K562 (cell line): ENCODE data around the gene AGPAT3. TPM values are rescaled to one million over a fixed set of nuclear protein-coding genes. Genes with fewer than 3 reads are reported as not detected.
A peak's percentile ranks its signal among the peaks of the same experiment; 100 is the strongest.

Source experiments
- ATAC-seq: fragments of 200-7000 bp; cut with Tn5 transposase; 3 replicates; pipeline ENCODE4 v1.9.1; 2020; ENCODE audit warnings: moderate library complexity
- BruUV-seq: library from RNA; stranded (reverse); fragments of 400-500 nt; replicated peaks from 2 replicates; lab custom pipeline; 2021; lab: Mats Ljungman, UMichigan
- CTCF ChIA-PET: fragments of 300-600 bp; formaldehyde crosslinking; extraction: SDS; loops from one replicate; lab custom pipeline; 2021; ENCODE audit warnings: low intra/inter-chr PET ratio; lab: Yijun Ruan, JAX
- POLR2A ChIA-PET: fragments of 300-600, 350-650 bp; sonication (Branson Sonifier 250); formaldehyde crosslinking; extraction: SDS; loops from one replicate; lab custom pipeline; 2021; ENCODE audit warnings: antibody characterized with exemption, inconsistent platforms; lab: Yijun Ruan, JAX
- DNase-seq, 4 experiments: peaks; one replicate each; pipeline versions ENCODE4 v3.0.0 to v3.0.0-alpha.2; 2011 to 2018; ENCODE audit warnings: low spot score in 3 of 4, mixed read lengths in 3 of 4; ENCODE audit errors: extremely low read depth in 1 of 4
- FAIRE-seq: peaks from 2 replicates; lab custom pipeline; 2011; peaks lifted over from hg19 to GRCh38; lab: Jason Lieb, UNC
- H2AFZ ChIP-seq: 2 replicates; pipeline ENCODE4 v1.6.0; 2011; ENCODE audit warnings: low read depth, low read length, control low read depth, inconsistent platforms
- H3K27ac ChIP-seq: fragments of 200-600 bp; 3 replicates; pipeline ENCODE4 v1.8.0; 2011; ENCODE audit warnings: low read depth, mild to moderate bottlenecking, control low read depth, inconsistent platforms, low read length, moderate library complexity, mixed read lengths; ENCODE audit errors: extremely low read depth
- H3K27me3 ChIP-seq, 2 experiments: fragments of 300-600 bp in 1 of 2; 2 replicates in 1 of 2; 3 replicates in 1 of 2; pipeline versions ENCODE4 v1.6.0 to v1.8.0; 2011; ENCODE audit warnings: inconsistent platforms in 2 of 2, low read length in 2 of 2, mild to moderate bottlenecking in 1 of 2, mixed read lengths in 1 of 2, moderate library complexity in 1 of 2; ENCODE audit not compliant: control insufficient read depth in 2 of 2, insufficient read depth in 2 of 2
- H3K36me3 ChIP-seq: fragments of 300-600 bp; 3 replicates; pipeline ENCODE4 v1.8.0; 2011; ENCODE audit warnings: mild to moderate bottlenecking, low read length, inconsistent platforms; ENCODE audit not compliant: control insufficient read depth, insufficient read depth
- H3K4me1 ChIP-seq, 2 experiments: fragments of 200-600 bp in 1 of 2; replicated peaks in 1 of 2; 2 replicates in 1 of 2; 3 replicates in 1 of 2; pipeline versions ENCODE4 v1.5.1 to v1.8.0; 2011; ENCODE audit warnings: inconsistent platforms in 2 of 2, low read length in 2 of 2, mild to moderate bottlenecking in 1 of 2, mixed read lengths in 1 of 2, moderate library complexity in 1 of 2; ENCODE audit not compliant: control insufficient read depth in 2 of 2, insufficient read depth in 2 of 2
- H3K4me2 ChIP-seq: 2 replicates; pipeline ENCODE4 v1.6.1; 2011; ENCODE audit warnings: low read length, control low read depth, inconsistent platforms, mixed read lengths; ENCODE audit not compliant: insufficient read depth
- H3K4me3 ChIP-seq: fragments of 200-600 bp; sonication (generic), shearing (Covaris generic); 2 replicates; pipeline ENCODE4 v1.5.1; 2016; ENCODE audit warnings: control low read depth, inconsistent platforms
- H3K79me2 ChIP-seq: fragments of 200-600 bp; 3 replicates; pipeline ENCODE4 v1.8.0; 2011; ENCODE audit warnings: low read length, inconsistent platforms; ENCODE audit not compliant: control insufficient read depth, insufficient read depth
- H3K9ac ChIP-seq, 2 experiments: 2 replicates each; pipeline versions ENCODE4 v1.6.0 to v1.6.1; 2011; ENCODE audit warnings: low read depth in 2 of 2, low read length in 2 of 2, control low read depth in 1 of 2, inconsistent platforms in 1 of 2, mild to moderate bottlenecking in 1 of 2, mixed read lengths in 1 of 2; ENCODE audit not compliant: insufficient read depth in 1 of 2
- H3K9me1 ChIP-seq: one replicate; pipeline ENCODE4 v1.6.0; 2011; ENCODE audit warnings: inconsistent platforms, mild to moderate bottlenecking, low read length, moderate library complexity; ENCODE audit not compliant: control insufficient read depth, insufficient read depth
- H3K9me3 ChIP-seq: replicated peaks from 2 replicates; pipeline ENCODE4 v1.5.1; 2011; ENCODE audit warnings: low read depth, low read length, inconsistent platforms; ENCODE audit not compliant: control insufficient read depth, insufficient read depth
- H4K20me1 ChIP-seq: replicated peaks from 2 replicates; pipeline ENCODE4 v1.6.1; 2011; ENCODE audit warnings: low read length, inconsistent platforms, mixed read lengths; ENCODE audit not compliant: control insufficient read depth, insufficient read depth
- CBX5 ChIP-seq: IDR thresholded peaks from 2 replicates; pipeline ENCODE4 v1.6.1; 2014; ENCODE audit warnings: low read depth, borderline replicate concordance
- CC2D1A ChIP-seq: fragments of 450-650 bp; IDR thresholded peaks from 2 replicates; pipeline ENCODE4 v1.6.1; 2017; ENCODE audit warnings: mild to moderate bottlenecking
- DMBX1 ChIP-seq: fragments of 250-450 bp; sonication (Bioruptor Pico); IDR thresholded peaks from 2 replicates; pipeline ENCODE4 v1.8.0; 2022; ENCODE audit warnings: inconsistent platforms, mild to moderate bottlenecking, moderate library complexity, borderline replicate concordance
- DNMT1 ChIP-seq: fragments of 450-650 bp; IDR thresholded peaks from 2 replicates; pipeline ENCODE4 v1.6.1; 2016; ENCODE audit warnings: antibody characterized with exemption, mild to moderate bottlenecking
- E2F3 ChIP-seq: fragments of 250-450 bp; sonication (Bioruptor Pico); IDR thresholded peaks from 2 replicates; pipeline ENCODE4 v1.4.0; 2020; ENCODE audit warnings: mild to moderate bottlenecking
- MYC ChIP-seq, 2 experiments: fragments of 250-450 bp in 1 of 2; sonication (Bioruptor Pico) in 1 of 2; IDR thresholded peaks; 2 replicates each; pipeline versions ENCODE4 v1.5.1 to v1.6.1; 2012 to 2021; ENCODE audit warnings: low read depth in 2 of 2, borderline replicate concordance in 1 of 2, improper control_type of control experiment in 1 of 2, low read length in 1 of 2, mild to moderate bottlenecking in 1 of 2, moderate library complexity in 1 of 2
- PTRF ChIP-seq: fragments of 450-650 bp; IDR thresholded peaks from 2 replicates; pipeline ENCODE4 v1.6.1; 2016; ENCODE audit warnings: mild to moderate bottlenecking, missing genetic modification characterization, missing compliant biosample characterization
- STAT5B ChIP-seq: fragments of 250-450 bp; sonication (Bioruptor Pico); IDR thresholded peaks from 2 replicates; pipeline ENCODE4 v1.8.0; 2021; ENCODE audit warnings: mild to moderate bottlenecking, inconsistent platforms
- TAF1 ChIP-seq: IDR thresholded peaks from 2 replicates; pipeline ENCODE4 v1.6.1; 2011; ENCODE audit warnings: mild to moderate bottlenecking, low read length, moderate library complexity; ENCODE audit not compliant: insufficient read depth, control insufficient read depth, severe bottlenecking; ENCODE audit errors: extremely low read depth
- TCF3 ChIP-seq: sonication (generic); formaldehyde crosslinking; IDR thresholded peaks from 2 replicates; pipeline ENCODE4 v1.4.0; 2020; ENCODE audit warnings: mild to moderate bottlenecking, missing genetic modification reagents
- TCF7L2 ChIP-seq: fragments of 150-350 bp; IDR thresholded peaks from 2 replicates; pipeline ENCODE4 v1.6.1; 2016; ENCODE audit warnings: low read depth, mild to moderate bottlenecking, low read length, moderate library complexity
- ZFP36 ChIP-seq: fragments of 150-350 bp; IDR thresholded peaks from 2 replicates; pipeline ENCODE4 v1.6.1; 2018; ENCODE audit warnings: low read length, low read depth; ENCODE audit not compliant: partially characterized antibody
- ZFPM2 ChIP-seq: fragments of 250-450 bp; sonication (Bioruptor Pico); IDR thresholded peaks from 2 replicates; pipeline ENCODE4 v1.5.1; 2022; ENCODE audit warnings: mild to moderate bottlenecking
- ZKSCAN3 ChIP-seq: fragments of 250-450 bp; sonication (Bioruptor Pico); IDR thresholded peaks from 2 replicates; pipeline ENCODE4 v1.4.0; 2020
- ZNF347 ChIP-seq: fragments of 450-650 bp; formaldehyde crosslinking; IDR thresholded peaks from 2 replicates; pipeline ENCODE4 v1.4.0; 2020; ENCODE audit warnings: low read depth, mild to moderate bottlenecking, moderate library complexity
- ZNF445 ChIP-seq: fragments of 250-450 bp; sonication (Bioruptor Pico); IDR thresholded peaks from 2 replicates; pipeline ENCODE4 v1.4.0; 2020; ENCODE audit warnings: low read depth, mild to moderate bottlenecking, moderate library complexity
- WGBS: fragments of 100-300 bp; shearing (Covaris generic); methylation state at CpG from one replicate; pipeline ENCODE4 v1.1.6; 2016; ENCODE audit warnings: low coverage, mixed read lengths; ENCODE audit not compliant: insufficient coverage; ENCODE audit errors: missing lambda C conversion rate; 5-methylcytosine and 5-hydroxymethylcytosine counted together
- in situ Hi-C: fragments of 300-500 bp; cut with MboI; formaldehyde crosslinking; loops from 4 replicates; pipeline ENCODE4 v1.15.0; 2018; ENCODE audit warnings: inconsistent platforms, mixed read lengths
- intact Hi-C: fragments of 100-400 bp; cut with micrococcal nuclease; formaldehyde crosslinking; loops from 2 replicates; pipeline ENCODE4 v1.14.2; 2022
- polyA plus RNA-seq, 8 experiments: library from polyadenylated mRNA; depleted of rRNA in 4 of 8; stranded (reverse) in 5 of 8; unstranded in 3 of 8; fragments of >200 nt; fragmentation: Nextera tagmentation in 2 of 8; fragmentation: Illumina TruSeq in 1 of 8; extraction: Ambion mirVana in 2 of 8; extraction: Trizol in 1 of 8; gene quantifications; 2 replicates each; pipeline versions ENCODE4 v1.2.1 to v1.2.3, GENCODE V29; 2011 to 2014; ENCODE audit warnings: inconsistent platforms in 1 of 8, missing spikeins in 1 of 8
- total RNA-seq, 7 experiments: library from RNA; depleted of rRNA in 6 of 7; stranded (reverse); fragments of >200 nt in 6 of 7; fragmentation: Illumina TruSeq in 2 of 7; extraction: Trizol in 2 of 7; gene quantifications; 2 replicates each; pipeline versions ENCODE4 v1.2.1 to v1.2.3, GENCODE V29; 2011 to 2021; ENCODE audit warnings: low replicate concordance in 1 of 7

Gene AGPAT3
- total and polyA plus RNA-seq, 9 of the 15 experiments (the other 6 are each of a cell fraction or from before 2014, with no cell fraction given), result 1.5 to 88.4 (median 35.7) TPM

DNA sequence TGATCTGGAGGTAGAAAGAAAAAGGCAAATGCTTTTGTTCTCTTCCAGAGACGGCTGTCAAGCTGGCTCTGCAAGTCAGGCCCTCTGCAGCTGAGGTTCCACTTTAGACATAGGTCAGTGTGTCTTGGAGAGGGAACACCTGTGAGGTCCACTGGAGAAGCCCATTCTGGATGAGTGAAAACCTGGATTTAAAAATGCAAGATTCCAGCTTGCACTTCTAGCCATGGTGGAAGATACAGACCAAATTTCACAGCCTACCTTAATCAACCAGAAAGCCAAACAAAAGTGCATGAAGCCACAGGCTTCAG lies 35.0 kb downstream of the AGPAT3 start:
- H3K4me2 ChIP-seq, result no peak overlapping the region
- H3K36me3 ChIP-seq, result peaks cover 40% of the 10 kb centered on the region; the same call in 2 of the 3 replicates
- FAIRE-seq (no peak), ATAC-seq (no peak), DNase-seq (peak in 1 of 4 experiments; percentile 6)
- H3K79me2 ChIP-seq, result peaks cover 78% of the 10 kb centered on the region
- no peaks in the 10 kb centered on the region for H3K9me3 ChIP-seq
- peaks cover 14 to 38% of the 10 kb centered on the region in 2 experiments; a peak in 4 of 5 replicates for H3K4me1 ChIP-seq
- CTCF ChIA-PET, result no interaction called here
- 92% methylated on average over 1 of the region's 1 CpG for WGBS
- POLR2A ChIA-PET, result interaction anchor here (0.5 to 0.8 kb wide), 3 partner anchors 20 to 107 kb away, joined by 3 to 5 read pairs (median 3); no protein-coding TSS in a partner anchor
- no peak for TF ChIP-seq E2F3 (CRISPR knock-in tag)
- TF ChIP-seq MYC (IDR thresholded peaks at IDR 0.05; ENCODE audit: low read depth, low read length), result no peak
- TF ChIP-seq MYC (CRISPR knock-in tag; IDR thresholded peaks at IDR 0.05; ENCODE audit: borderline replicate concordance, low read depth), result no peak
- TF ChIP-seq PTRF (tag), result no peak
- TF ChIP-seq CC2D1A, result no peak
- TF ChIP-seq ZKSCAN3, result no peak
- TF ChIP-seq STAT5B, result no peak
- no peak for TF ChIP-seq ZFP36
- no peak for TF ChIP-seq TAF1
- TF ChIP-seq ZFPM2 (CRISPR knock-in tag), result no peak
- TF ChIP-seq ZNF445 (CRISPR knock-in tag), result no peak
- TF ChIP-seq DNMT1, result no peak
- no peak for TF ChIP-seq TCF3
- no peak for TF ChIP-seq DMBX1 (CRISPR knock-in tag)
- no peak for TF ChIP-seq ZNF347 (CRISPR knock-in tag)
- TF ChIP-seq TCF7L2, result no peak
- no peak for TF ChIP-seq CBX5
- H3K9ac ChIP-seq, result peak overlapping the region in 1 of 2 experiments; percentile 33; a peak in 1 of 4 replicates
- H3K9me1 ChIP-seq, result no peaks in the 10 kb centered on the region
- no peak overlapping the region for H3K4me3 ChIP-seq
- H3K27ac ChIP-seq, result no peak overlapping the region
- no peaks in the 10 kb centered on the region for H3K27me3 ChIP-seq
- H4K20me1 ChIP-seq, result no peaks in the 10 kb centered on the region
- H2AFZ ChIP-seq, result no peak overlapping the region
- intact Hi-C loops, result no loop called here
- in situ Hi-C loops, result no loop called here
- BruUV-seq, result no TSS peak
